Fibroblast of lung (primary cell): Measurements from ENCODE around the gene NANS.

Source experiments
- EZH2 ChIP-seq: IDR thresholded peaks from 2 replicates; pipeline ENCODE4 v1.5.1; 2012; ENCODE audit warnings: low read length, control low read depth, mild to moderate bottlenecking; ENCODE audit errors: missing control alignments
- TF ChIP-seq, protein P1 (sequence below), 2 donors: IDR thresholded peaks in 1 of 2; conservative IDR thresholded peaks in 1 of 2; 1 replicate in 1 of 2; 2 replicates in 1 of 2; pipeline ENCODE4 v1.5.1; 2011 to 2012; ENCODE audit warnings: low read length in 2 of 2, control low read depth in 1 of 2, inconsistent platforms in 1 of 2, low read depth in 1 of 2, mild to moderate bottlenecking in 1 of 2

DNA sequence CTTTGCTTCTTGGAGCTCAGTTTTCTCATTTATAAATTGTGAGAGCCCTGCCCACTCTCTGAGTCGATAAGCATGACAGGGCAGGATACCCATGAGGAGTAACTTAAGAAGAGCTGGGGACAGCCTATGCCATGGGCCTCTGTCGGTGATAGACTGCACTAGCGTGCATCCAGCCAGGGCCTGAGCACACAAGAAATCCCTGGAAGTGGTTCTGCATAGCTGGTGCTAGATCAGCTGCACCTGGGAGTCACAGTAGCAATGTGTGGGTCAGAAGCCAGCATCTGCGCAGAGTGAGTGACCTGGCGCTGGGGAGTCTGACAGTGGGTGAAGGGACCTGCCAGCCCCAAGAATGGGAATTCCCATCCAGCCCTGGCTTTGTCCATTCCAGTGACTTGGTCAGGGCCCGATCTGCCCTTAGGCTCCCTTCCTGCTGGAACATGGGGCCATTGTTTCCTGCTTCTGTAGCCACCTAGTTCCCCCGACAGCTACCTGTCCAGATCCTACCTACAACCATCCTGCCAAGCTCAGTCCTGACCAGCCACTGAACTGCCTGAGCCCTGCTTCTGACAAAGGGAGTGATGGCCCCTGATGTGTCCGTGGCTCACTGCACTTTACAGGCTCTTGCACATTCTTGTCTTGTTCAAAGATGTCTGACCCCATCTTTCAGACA, 35.9 kb upstream of the NANS start:
- TF ChIP-seq, protein P1, sequence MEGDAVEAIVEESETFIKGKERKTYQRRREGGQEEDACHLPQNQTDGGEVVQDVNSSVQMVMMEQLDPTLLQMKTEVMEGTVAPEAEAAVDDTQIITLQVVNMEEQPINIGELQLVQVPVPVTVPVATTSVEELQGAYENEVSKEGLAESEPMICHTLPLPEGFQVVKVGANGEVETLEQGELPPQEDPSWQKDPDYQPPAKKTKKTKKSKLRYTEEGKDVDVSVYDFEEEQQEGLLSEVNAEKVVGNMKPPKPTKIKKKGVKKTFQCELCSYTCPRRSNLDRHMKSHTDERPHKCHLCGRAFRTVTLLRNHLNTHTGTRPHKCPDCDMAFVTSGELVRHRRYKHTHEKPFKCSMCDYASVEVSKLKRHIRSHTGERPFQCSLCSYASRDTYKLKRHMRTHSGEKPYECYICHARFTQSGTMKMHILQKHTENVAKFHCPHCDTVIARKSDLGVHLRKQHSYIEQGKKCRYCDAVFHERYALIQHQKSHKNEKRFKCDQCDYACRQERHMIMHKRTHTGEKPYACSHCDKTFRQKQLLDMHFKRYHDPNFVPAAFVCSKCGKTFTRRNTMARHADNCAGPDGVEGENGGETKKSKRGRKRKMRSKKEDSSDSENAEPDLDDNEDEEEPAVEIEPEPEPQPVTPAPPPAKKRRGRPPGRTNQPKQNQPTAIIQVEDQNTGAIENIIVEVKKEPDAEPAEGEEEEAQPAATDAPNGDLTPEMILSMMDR (conservative IDR thresholded peaks at IDR 0.05 in 1 of 2, IDR thresholded peaks at IDR 0.05 in 1 of 2; ENCODE audit: low read depth in 1 of 2, low read length in 2 of 2), result no peak
- no peak for TF ChIP-seq EZH2
